DMS79 (cell line): ENCODE data around the gene MKLN1.
"Not testable (repeated sequence)": the region's sequence is repeated elsewhere in the genome, so short reads cannot be mapped to it uniquely, and the experiment has no call there.

Experiments
- DNase-seq: peaks from one replicate; lab custom pipeline; 2025; lab: John Stamatoyannopoulos, UW

The MKLN1 gene

DNA sequence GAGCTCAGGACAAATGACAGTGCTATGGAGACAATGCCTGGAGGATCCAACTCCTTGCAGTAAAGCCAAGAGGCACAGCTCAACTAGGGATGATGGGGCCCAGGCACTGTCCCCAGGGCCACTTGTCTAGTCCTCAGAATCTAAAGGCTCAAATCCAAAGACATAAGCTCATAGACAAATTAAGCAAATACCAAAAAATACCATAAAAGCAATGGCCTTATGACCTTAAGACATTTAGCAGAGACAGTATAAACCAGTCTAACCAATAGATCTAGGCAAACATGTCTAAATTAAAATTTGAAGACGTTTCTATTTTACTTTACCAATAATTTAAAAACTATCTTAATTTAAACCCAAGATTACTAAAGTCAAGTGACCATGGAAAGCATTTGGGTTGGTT lies 14.8 kb upstream of the MKLN1 start:
- no peak for DNase-seq

DNA sequence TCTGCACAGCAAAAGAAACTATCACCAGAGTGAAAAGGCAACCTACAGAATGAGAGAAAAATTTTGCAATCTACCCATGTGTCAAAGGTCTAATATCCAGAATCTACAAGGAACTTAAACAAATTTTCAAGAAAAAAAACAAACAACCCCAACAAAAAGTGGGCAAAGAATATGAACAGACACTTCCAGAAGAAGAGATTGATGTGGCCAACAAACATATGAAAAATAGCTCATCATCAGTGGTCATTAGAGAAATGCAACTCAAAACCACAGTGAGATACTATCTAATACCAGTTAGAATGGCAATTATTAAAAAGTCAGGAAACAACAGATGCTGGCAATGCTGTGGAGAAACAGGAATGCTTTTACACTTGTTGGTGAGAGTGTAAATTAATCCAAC lies 7.1 kb upstream of the MKLN1 start:
- no peak for DNase-seq

DNA sequence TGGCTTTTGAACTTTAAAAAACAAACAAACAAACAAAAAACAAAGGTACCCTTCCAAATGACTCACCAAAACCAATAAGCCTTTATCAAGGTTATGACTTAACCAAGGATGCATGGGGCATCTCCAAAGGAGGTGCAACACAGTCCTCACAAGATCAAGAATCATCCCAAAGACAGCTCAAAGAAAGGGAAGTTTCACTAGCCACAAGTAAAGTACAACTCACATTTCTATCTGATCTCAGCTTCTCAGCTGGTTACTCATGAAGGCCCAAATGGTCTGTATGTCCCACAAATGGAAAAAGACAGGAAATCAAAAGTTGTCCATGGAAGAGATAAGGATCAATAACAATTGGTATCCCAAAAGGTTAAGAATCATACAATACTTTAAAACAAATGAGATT lies 6.0 kb upstream of the MKLN1 start:
- no peak for DNase-seq

DNA sequence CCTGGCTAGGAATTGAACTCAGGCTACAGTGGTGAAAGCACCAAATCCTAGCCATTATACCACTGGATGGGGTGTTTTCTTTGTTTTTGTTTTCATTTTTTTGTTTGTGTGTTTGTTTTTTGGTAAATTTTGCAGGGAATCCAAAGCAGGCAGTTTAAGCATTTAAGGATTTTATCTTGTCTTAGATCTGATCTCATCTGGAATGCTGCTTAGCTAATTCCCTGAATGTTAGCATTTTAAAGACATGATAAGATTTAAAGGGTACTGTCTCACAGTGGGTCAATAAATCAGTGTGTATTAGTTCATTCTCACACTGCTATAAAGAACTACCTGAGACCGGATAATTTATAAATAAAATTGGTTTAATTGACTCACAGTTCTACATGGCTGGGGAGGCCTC lies 5.6 kb upstream of the MKLN1 start:
- DNase-seq: no peak

DNA sequence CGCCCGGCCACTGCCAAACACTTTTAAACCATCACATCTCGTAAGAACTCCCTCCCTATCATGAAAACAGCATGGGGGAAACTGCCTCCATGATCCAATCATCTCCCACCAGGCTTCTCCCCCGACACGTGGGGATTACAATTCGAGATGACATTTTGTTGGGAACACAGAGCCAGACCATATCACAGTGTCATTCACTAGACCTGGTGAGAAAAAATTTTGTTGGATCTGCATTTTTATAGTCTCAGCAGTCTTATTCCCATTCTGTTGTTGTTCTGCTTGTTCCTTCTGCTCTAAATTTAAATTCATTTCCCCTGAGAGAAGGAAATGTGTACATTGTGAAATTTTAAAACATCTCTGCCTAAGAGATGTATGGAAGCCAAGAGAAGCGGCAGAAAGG lies 4.8 kb upstream of the MKLN1 start:
- no peak for DNase-seq

DNA sequence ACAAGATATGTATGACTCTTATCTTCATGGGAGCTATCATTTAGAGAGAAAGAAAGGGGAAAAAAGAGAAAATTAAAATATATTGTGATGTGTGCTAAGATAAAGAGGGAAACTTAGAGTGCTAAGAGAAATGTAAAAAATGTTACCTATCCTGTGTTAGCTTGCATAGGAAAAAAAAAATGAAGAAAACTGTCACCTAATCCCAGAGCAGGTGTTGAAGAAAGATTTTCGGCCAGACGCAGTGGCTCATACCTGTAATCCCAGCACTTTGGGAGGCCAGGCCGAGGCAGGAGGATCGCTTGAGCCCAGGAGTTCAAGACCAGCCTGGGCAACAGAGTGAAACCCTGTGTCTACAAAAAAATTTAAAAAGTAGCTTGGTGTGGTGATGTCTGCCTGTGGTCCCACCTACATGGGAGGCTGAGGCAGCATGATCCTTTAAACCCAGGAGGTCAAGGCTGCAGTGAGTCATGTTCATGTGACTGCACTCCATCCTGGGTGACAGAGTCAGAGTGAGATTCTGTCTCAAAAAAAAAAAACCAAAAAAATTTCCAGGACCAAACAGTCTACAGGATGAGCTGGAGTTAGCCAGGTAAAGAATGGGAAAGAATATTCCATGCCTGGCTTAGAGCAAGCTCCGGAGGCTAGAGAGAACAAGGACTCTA lies 2.4 kb upstream of the MKLN1 start:
- no peak for DNase-seq

DNA sequence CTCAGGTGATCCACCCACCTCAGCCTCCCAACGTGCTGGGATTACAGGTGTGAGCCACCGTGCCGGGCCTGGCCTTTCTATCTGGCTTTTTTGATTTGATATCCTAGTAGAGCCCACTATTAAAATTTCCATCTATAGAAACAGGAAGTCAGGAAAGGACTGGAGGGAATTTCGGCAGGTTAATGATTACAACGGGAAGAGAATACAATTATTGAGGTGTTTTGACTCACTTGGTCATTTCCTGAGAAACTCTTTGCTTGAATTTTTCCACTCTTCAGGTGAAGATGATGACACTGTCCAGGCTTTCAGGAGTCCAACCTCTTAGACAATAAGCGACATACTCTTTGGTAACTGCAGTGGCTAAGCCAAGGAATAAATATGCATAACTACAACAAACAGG lies 1.1 kb upstream of the MKLN1 start:
- no peak for DNase-seq

DNA sequence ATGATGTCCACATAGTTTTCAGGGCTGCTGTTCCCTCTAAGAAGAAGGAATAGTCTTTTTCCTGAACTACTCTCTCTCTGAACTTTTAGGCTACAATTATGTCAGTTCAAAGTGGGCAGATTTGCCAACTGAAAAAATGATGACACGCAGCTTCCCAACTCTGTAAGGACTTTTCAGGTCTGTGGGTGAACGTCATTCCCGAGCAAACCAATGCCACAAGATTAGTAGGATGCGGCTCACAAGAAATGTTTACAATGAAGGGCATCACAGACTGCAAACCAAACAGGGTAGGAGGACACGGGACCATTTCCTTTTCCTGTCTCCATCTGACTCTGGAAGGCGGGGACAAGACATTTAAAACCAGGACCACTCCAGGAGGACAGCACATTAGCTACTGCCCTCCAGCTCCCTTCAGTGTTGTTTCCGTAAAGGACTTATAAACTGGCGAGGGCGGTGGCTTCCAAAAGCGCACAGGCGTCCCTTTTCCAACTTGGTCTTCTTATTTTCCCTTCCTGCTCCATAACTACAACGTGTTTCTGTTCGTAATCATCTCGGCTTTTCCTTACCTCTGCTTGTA lies 539 bp upstream of the MKLN1 start:
- DNase-seq: peak; percentile 57

DNA sequence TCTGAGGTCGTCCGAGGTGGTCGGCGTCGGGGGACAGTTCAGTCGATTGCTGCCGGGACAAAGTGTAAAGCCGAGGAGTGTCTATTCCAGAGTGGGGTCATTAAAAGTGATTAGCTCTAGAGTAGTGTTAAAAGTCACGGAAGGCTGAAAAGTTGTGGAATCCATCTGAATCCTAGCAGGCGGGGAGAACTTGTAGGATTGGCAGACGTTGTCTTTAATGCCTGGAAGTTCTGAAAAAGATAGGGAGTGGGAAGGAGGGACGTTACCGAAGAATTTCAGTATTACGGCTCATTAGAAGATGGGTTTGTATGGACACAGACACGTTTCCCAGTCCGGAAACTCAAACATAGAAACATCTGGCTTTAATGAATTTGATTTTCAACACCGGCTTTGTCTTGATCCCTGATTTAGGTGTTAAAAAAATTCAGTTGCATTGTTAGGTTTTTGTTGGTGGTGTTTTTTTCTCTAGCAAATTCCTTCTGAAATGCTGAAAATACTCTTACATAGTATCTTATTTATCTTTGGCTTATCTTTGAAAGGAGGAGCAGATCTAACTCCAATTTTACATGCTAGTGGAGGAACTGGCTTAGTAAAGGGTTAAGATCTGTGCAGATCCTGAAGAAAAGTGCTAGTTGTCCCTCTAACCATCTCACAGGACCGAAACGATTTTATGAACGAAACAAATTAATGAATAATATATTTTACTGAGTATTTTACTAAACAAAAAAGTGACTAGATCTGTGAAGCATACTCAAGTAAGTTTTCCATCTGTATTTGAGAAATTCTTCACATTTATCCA lies 900 bp downstream of the MKLN1 start:
- no peak for DNase-seq

DNA sequence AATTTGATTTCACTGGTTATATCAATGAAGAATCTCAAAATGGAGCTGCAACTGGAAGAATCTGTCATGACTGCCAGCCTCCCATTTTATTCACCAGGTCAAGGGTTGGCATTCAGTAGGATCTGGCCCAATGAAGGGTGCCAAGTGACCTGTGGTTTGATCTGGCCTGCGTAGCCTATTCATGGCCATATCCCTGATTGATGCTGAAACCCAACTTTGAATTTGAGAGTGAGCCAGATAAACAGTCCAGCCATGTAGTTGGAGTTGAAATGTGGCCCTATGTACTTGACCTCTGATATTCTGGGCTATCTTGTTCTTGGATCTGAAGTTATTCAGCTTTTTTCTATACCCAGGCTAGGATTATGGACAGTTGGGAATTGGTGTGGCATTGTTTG lies 1.5 kb downstream of the MKLN1 start:
- no peak for DNase-seq

DNA sequence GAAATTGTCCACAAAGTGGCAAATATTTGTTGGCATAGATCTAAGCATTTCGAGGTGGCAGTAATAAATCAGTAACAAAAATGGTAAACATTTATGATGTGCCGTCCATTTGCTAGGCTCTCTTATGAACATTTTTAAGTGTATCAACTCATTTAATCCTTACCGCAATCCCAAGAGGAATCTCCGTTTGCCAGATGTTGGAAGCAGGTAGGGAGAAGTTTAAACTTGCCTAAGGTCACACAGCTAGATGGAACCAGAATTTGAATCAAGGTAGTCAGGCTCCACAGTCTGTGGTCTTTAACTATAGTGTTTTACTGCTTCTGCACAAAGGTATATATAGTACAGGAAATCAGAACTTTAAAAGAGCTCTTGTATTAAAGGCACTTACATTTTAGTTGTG lies 2.6 kb downstream of the MKLN1 start:
- no peak for DNase-seq

DNA sequence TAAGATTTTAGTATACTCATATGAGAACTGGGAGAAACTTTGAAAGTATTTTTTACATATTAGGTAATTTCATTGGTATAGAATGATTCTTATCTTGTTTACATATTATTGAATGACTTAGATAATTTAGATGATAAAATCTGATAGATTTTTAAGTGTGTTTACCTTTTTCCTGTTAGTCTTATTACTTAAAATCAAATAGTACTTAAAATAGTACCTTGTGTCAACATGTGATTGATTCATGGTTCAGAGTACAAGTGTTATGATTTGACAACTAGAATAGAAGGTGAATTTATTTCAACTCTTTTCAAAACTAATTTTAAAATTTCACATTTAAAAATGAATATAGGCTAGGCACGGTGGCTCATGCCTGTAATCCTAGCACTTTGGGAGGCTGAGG lies 4.1 kb downstream of the MKLN1 start:
- no peak for DNase-seq

DNA sequence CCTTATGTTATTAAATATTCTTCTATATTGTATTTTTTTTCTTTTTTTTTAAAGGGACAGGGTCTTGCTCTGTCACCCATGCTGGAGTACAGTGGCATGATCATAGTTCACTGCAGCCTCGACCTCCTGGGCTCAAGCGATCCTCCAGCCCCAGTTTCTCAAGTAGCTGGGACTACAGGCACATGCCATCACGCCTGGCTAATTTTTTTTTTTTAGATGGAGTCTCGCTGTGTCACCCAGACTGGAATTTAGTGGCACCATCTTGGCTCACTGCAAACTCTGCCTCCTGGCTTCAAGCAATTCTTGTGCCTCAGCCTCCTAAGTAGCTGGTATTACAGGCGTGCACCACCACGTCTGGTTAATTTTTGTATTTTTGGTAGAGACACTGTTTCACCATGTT lies 5.1 kb downstream of the MKLN1 start:
- DNase-seq: not testable (repeated sequence)

DNA sequence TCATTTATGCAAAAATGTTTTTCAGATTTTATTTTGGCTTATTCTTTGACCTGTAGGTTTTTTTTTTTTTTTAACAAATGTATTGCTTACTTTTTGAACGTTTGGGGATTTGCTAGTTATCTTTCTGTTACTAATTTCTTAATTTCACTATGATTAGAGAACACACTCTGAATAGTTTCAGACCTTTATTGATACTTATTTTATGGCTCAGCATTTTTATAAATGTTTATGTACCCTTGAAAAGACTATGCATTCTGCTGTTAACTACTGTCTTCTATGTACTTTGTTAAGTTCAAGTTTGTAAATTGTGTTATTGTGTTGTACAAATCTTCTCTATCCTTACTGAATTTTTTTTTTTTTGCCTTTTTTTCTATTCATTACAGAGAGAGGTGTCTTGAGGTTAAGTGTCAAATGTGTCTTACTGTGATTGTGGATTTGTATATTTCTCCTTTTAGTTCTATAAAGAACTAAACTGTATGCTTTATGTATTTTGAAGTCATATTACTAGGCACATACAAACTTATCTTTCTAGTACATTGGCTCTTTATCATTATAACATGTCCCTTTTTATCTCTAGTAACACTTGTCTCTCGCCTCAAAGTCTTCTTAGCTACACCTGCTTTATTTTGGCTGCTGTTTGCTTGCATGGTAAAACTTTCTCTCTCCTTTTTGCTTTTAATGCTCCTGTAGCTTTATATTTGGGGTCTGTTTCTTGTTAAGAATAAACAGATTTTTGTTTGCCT lies 8.1 kb downstream of the MKLN1 start:
- DNase-seq: no peak

DNA sequence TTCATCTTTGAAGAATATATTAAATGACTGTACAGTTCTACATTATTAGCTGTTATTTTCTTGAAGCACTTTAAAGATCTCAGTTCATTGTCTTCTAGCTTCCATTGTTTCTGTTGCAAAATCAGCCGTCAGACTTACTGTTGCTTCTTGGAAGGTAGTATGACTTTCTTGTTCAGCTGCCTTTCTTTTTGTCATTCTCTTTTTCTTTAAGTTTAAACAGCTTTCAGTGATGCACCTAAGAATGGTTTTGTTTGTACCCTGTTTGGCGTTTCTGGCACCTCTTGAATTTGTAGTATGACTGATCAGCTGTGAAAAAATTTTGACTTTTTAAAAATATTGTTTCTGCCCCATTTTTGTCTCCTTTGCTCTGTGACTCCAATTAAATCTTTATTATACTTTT lies 9.3 kb downstream of the MKLN1 start:
- no peak for DNase-seq

DNA sequence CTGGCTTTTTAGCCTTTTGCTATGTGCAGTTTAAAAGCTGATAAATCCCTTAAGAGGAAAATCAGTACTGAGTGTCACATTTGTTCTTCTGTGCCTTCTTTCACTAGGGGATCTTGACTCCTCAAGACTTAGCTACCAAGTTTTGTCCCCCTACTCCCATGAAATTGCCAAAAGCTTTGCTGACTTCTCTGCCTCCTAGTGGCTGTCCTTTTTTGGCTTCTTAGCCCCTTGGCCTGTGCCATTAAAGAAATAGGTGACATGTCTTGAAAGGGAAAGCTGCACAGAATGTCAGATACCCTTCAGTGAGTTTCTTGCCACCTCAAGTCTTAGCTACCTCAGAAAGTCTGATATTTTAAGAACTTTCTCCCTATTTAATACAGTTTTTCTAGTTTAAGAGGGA lies 10.5 kb downstream of the MKLN1 start:
- DNase-seq: no peak

DNA sequence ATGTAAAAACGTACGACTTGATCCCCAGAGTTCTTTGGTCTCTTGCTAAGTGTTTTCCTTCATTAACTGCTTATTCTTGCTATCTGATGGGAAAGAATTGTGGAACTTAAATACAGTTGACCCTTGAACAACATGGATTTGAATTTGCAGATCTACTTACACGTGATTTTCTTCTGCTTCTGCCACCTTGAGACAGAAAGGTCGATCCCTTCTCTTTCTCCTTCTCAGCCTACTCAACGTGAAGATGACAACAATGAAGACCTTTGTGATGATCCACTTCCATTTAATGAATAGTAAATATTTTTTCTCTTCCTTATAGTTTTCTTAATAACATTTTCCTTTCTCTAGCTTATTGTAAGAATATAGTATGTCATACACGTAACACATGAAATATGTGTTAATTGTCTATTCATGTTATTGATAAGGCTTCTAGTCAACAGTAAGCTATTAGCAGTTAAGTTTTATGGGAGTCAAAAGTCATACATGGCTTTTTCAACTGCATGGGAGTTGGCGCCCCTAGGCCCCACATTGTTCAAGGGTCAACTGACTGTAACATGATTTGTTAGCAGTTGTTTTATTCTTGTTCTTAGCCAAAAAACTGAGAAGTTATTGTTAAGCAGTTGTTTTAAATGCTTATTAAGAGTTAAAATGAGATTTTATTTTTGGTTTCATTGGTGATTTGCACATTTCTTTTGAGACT lies 11.2 kb downstream of the MKLN1 start:
- no peak for DNase-seq

DNA sequence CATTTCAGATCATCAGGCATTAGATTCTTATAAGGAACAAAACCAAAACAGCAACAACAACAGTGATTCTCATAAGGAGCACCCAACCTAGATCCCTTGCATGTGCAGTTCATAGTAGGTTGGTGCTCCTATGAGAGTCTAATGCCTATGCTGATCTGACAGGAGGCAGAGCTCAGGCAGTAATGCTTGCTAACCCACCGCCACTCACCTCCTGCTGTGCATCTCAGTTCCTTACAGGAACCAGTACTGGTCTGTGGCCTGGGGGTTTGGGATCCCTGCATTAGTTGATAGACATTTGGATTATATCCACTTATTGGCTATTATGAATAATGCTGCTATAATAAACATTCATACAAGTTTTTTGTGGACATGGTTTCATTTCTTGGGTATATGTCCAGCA lies 14.0 kb downstream of the MKLN1 start:
- no peak for DNase-seq

DNA sequence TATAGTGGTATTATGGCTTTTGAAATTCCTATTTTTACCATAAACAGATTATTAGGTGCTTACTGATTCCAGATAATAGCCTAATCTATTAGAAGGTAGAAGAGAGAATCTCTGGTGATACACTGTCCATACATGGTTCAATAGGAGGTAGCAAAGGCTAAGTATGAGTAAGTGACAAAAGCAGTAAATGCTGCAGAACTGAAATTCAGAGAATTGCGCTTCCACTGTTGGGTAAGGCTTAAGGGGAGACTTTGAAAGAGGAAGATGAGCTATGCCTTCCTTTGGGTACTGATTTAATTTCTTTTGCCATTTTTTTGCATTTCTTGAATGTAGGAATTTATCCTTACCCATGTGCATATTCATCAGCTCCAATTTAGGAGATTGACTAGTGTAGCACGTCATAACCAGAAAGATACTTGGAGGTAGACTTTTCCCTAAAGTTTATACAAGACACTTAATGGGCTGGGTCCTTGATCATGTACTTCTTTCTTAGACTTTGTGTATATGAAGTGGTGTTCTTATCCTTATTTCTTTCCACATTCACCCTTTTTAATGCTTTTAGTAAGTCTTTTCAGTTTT lies 15.3 kb downstream of the MKLN1 start:
- DNase-seq: no peak

DNA sequence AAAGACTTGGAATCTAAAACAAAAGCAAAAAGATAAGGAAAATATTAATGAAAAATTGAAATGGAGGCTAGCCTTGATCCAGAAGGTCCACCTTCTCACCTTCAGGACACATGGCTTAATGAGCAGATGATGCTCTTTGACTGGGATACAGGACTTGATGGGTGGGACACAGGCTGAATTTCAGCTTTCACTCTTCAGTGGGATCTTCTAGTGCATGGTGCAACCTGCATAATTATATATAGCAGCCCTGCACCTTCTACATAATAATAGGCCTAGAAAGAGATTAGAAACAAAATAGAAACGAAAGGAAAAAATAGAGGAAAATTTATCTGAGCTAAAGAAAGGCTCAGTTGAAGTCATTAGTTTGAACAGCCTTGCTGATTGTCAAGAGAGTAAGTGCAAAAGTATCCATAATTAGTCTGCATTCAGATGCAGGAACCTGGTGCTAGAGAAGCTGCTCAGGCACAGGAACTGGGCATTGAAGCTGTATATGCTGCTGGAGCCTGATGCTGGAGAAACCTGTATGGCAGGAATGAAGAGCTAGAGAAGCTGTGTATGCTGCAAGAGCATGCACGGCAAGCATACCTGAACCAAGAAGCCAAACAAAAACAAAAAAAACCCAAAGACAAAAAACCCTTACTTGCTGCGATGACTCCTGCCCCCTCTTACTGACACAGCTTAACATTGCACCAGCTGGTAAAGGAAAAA lies 19.4 kb downstream of the MKLN1 start:
- DNase-seq: peak; percentile 13

DNA sequence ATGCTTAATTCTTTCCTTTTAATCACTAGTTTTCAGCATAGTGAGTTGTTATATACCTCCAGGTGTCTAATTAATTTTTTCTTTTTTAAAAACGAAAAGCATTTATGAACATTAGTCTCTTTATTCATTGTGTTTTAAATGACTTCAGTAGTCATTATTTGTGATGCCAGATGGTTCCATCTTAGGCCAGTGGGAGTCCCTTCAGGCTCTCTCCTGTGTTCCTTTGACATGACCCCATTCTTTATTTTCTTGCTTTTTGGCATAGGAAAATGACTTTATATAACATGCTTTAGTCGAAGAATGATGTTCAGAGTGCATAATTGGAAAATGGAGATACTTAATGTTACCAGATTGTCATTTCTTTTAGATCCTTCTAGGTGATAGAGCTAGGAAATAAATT lies 24.4 kb downstream of the MKLN1 start:
- DNase-seq: no peak
